Inflammatory macrophage treated with lipopolysaccharide for 4 hours (primary cell): ENCODE results near the gene AADACL2.
"Not testable (repeated sequence)": the region's sequence is repeated elsewhere in the genome, so short reads cannot be mapped to it uniquely, and the experiment has no call there.

ENCODE experiments used
- DNase-seq: peaks from one replicate; pipeline ENCODE4 v3.0.0-alpha.2; 2020

The AADACL2 gene

DNA sequence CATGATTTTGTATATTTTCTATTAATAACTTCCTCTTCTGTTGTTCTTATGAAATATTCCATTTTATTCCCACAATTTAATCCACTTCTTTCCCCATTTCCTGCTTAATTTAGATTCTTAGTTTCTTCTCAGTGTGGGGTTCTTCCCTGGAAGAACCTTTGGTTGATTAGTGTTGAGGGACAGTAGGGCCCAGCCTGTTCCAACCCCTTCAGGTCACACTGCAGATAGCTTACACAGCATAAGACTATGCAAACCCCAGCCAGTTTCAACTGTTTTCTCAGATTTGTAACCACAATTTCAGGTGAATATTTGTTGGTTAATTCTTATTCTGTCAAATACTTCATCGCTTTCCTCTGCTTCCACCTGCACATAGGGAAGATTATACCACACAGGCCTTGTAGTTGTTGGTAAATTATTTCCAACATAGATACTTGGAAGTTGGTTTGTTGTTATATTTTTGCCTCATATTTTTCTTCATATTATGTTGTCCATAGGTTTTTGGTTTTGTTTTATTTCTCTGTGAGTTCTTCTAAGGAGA lies 34.7 kb downstream of the AADACL2 start:
- DNase-seq = peak; percentile 2

DNA sequence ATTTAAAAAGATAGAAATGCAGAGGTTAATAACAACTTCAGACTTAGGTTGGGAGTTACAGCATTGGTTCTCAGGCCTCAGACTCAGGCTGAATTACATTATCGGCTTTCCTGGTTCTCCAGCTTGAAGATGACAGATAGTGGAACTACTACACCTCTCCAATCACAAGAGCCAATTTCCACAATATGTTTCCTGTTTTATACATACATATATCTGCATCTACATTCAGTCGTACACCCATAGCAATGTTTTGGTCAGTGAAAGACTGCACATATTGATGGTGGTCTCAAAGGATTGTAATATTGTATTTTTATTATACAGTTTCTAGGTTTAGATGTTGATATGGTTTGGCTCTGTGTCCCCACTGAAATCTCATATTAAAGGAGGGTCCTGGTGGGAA lies 35.4 kb downstream of the AADACL2 start:
- no peak for DNase-seq

DNA sequence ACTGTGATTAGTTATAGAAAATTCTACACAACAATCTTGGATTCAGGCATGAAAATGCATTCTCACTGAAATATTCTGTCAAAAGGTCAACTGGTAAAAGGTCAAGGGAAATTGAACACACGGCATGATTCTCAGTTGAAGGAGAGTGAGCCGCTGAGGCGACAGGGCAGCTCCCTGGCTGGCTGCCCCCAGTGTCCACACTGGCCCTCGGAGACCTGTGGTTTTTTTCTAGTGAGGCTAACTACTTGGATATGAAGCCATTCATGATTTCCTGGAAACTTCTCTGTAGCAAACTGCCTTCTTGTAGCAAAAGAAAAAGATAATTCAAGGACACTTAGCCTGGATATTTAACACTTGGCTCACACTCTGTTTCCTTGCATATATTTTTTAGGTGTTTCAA lies 37.2 kb downstream of the AADACL2 start:
- DNase-seq = no peak

DNA sequence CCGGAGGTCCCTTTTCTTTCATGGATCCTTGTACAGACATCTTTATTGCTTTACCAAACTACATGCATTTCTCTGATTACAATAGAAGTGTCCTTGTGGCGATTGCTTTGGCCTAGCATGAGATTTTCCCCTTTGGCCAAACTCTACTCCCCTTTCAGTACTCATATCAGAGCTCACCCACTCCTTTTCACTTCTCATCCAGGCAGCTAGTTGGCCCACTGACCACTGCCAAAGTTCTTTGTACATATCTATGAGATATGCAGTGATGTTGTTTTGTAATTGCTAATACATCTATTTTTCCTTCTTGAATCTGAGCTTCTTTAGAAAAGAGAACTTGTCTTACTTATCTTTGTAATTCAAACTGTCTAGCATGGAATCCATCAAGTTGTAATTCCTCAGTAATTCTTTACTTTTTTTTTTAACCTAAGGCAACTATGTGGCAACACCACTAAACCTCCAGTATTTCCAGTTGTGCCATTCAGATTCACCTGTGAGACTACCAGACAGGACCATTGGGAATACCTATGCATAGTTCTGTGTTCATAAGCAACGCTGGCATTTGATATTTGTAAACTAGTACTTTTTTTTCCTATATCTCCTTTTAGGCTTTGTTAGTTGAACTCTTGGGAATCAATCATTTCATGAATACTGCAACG lies 39.2 kb downstream of the AADACL2 start:
- DNase-seq = no peak

DNA sequence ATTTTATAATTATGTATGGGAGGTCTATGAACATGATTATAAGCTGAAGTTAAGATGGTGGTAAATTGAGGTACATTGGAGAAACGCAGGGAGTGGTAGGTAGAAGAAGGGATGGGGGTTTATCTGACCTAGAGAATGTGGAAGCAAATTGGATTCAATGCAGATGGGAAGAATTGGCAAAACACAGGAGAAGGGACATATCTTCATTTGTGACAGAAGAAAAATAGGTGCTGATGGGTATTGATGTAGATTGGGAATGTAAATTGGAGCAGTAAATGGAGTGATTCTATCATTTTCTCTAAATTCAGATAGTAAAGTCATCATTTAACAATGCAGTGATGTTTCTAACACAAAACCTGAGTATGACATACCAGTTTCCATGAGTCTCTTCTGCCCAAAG lies 40.5 kb downstream of the AADACL2 start:
- no peak for DNase-seq

DNA sequence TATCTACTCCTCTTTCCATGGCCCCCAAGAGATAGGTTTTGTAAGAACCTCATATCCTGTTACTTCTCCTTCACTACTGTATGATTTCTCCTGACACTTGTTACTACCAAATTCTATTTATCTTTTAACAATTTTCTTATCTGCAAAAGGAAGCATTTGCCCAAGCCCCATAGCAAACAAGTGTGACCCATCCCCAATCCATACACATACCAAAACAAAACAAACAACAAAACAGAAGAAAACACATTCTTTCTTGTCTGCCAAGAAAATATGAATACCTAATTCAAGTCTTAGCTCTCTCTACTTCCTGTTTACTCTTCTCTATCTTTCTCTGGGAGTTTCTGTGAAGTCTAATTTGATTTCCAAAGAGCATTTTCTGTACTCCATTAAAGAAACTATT lies 41.2 kb downstream of the AADACL2 start:
- no peak for DNase-seq

DNA sequence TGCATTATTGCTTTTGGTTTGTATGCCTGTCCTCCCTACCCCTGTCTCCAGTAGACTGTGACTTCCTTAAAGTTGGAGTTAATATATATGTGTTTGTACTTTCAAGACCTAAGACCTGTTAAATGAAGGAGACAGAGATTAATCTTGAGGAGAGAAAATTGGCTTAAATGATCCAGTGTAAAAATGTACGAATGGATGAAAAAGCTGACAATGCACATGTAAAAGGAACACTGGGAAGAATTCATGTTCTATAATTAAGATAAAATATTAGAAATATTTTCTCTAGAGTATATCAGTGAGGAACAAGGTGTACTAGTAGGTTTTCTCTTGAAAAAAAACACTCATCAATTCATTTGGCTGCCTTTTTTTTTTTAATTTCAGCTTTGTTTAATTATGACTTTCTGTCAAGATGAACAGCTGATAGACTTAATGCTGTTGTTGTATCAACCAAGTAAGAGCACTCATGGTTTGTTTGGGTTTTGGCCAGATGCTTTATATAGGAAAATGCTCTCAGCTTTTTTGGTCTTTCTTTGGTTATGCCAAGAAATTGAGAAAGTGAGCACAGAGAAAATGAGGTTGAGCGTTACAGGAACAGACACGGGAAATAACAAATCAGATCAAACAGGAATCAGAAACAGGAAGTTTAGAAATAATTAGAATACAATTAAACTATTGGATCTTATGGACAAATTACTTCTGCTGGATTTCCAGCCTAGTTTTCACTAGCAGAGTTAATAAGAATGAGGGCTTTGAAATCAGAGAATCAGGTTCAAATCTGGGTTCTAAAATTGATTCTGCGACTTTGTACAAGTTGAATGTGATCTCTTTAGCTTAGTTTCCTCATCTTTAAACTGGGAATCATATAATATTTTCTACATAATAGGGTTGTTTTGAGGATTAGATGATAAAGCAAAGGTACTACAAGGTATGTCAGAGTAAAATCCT lies 41.9 kb downstream of the AADACL2 start:
- no peak for DNase-seq

DNA sequence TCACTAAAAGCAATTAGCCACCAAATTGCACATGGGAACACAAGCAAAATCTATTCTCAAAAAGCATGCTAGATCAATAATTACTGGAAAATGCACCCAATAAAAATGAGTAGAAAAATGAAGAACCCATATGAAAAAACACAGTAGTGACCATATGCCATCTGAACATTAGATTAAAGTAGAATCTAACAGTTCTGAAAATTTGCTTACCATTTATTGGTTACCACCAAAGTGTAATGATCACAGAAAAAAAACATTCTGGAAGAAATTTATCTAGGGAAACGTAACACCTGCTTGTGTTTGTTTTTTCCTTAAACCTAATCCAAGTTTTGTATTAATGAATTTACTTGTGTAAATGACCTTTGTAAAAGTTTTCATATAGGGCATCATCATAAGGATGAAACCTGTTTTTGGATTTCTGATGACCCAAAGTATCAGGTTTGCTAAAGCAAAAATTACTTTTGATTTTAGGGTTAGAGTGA lies 42.6 kb downstream of the AADACL2 start:
- no peak for DNase-seq

DNA sequence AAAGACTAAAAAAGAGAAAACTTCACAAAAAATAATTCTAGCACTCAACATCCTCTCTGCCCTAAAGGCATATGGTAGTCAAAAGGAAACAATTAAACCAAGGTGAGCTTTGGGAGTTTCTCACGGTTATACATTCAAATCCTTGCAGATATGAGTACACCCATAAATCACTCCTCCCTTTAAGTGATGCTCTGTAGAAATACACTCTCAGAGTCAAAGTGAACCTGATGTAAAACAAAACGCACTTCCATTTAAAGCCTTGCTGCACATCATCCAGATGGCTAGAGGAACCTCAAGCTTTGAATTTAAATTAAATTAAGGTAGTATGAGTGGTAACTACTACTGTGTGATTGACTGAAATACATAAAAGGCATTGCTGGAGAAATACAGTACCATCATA lies 44.2 kb downstream of the AADACL2 start:
- DNase-seq = no peak

DNA sequence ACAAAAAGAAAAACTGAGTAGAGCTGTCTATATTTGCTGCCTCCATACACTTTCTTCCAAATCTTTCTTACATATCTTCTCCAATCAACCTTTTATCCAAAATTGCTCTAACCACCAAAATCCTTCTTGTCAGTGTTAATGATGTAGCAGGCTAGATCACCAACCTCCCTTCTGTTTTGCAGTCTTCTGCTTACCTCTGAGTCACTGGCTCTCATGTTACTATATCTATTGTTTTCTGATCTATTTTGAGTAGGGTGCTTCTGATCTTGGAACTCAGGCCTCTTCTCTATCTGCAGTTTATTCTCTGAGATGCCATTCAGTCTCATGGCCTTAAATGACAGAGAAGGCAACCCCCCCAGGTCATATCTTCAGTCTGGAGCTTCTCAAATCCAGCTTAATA lies 53.9 kb downstream of the AADACL2 start:
- DNase-seq = no peak

DNA sequence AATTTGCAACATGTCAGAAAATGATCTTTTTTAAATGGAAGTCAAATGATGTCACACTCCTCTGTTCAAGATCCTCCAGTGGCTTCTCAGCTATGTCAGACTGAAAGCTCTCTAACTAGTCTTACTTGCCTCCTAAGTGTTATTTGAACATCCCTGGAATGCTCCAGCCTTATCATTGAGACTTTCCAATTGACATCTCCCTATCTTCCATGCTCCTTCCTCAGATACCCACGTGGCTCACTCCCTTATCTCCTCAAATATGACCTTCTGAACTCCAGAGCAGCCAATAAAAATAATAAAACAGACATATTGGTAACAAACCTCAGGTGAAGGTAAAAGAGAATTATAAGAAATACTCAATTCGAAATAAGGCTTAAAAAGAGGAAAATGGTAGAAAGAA lies 54.7 kb downstream of the AADACL2 start:
- DNase-seq = no peak

DNA sequence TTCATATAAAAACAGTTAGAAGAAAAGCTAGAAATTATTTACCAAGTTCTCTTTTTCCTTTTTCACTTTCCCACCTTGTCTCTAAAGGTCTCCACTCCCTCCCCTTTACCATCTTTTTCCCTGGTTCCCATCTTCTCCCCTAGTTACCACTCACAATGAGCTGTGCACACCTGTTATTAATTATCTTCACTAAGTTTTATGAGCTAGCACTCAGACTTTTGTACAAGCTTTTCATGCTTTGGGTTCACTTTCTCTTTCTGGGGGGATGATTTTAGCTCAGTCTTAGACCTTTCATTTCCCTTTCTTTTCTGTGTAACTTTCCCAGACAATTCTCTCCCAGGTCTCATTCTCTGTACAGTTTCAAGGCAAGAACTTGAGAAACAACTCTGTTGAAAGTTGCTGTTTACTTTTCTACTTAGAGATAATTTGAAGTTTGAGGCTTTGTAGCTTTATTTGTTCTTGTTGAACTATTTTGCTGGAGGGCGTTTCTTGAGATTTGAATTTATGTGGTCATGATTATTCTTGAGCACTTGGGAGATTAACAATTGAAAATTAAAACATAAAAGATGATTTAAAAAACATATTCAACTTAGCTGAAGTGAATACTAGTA lies 56.2 kb downstream of the AADACL2 start:
- DNase-seq = no peak

DNA sequence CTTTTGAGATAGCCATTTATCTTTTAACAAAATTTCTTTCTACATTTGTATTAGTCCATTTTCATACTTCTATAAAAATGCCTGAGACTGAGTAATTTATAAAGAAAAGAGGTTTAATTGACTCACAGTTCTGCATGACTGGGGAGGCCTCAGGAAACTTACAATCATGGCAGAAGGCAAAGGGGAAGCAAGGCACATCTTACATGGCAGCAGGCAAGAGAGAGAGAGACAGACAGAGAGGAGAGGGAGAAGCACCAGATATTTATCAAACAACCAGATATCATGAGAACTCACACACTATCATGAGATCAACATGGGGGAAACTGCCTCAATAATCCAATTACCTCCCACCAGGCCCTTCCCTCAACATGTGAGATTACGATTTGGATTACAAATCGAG lies 57.0 kb downstream of the AADACL2 start:
- not testable (repeated sequence) for DNase-seq

DNA sequence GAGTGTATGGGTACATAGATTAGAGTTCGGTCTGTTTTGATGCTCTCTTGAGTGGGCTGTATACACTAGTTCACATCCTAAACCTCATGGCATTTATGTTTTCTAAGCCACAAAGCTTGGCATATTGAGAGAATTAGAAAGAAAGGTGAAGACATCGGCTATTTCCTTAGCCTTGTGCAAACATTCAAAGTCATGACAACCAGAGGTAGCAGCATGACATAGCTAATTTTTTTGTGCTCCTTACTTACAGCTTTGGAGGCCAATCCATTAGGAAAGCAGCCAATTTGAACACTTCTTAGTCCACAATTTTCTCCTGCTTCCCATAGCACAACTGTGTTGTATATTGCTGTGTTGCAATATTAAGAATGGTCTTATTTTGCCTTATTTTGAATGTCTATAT lies 58.7 kb downstream of the AADACL2 start:
- no peak for DNase-seq

DNA sequence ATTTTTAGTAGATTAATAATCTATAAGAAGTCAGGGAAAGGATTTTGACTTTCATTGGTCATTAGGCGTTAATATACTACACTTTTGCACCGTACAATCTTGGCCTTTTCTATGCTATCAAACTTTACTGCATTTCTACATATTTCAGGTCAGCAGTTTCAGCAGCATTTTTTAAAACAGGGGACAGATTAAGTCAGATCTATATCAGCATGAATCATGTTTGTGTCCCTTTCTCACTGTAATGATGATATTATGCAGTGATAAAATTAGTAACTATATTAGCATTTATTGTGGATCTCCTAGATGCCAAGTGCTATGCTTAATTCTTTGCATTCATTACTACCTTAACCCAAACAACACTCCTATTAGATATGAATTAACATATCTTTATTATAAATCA lies 59.9 kb downstream of the AADACL2 start:
- DNase-seq = no peak

DNA sequence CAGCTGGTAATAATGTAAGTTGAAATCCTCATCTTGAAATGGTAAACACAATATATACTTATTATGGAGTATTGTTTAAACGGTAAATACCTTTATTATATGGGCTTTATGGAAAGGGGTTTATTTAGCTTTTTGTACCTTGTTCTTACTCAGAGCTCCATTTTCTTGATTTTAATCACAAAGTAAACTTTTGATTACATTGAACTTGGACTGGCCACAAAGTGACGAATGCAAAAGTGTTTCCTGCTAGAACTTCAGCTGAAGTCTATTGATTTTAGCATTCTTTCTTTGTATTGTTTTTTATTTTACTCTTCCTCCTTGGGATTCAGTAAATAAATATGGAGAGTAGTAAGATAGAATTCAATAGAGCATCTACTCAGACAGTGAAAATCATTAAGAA lies 60.4 kb downstream of the AADACL2 start:
- DNase-seq = no peak

DNA sequence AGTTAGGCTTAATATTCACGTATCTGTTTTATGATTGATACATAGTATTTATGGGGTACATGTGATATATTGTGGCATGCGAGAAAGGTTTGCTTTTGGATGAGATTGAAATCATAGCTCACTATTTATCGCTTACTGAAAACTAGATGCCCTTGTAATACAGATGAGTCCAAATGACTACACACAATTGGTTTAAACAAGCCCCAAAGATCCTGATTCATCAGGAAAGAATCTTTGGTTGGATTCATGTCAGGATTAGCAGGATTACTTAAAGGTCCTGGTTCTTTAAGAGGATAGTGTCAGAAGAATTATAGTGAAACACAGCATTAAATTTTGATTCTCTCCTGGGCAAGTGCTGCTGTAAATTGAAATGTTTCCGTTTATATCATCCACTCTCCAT lies 61.5 kb downstream of the AADACL2 start:
- DNase-seq = no peak

DNA sequence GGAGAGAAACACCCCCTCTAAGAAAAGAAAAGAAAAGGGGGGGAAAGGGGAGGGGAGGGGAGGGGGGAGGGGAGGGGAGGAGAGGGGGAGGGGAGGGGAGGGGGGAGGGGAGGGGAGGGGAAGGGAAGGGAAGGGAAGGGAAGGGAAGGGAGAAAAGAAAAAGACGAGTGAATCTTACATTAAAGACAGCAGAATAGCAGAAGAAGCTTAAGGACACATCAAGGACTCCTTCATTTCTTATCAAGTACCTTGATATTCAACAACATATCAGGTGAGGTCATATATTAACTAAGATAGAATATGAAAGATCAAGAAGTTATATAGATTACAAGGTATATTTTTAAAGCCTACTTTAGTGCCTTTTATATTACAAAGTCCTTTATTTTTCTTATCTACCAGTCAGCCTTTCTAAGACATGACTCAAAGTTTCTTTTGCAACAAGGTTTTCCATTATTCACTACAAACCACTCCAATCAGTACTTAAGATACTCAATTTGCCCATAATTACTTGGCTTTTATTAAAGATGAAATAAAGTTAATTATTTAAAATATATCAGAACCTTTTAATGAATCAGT lies 62.5 kb downstream of the AADACL2 start:
- no peak for DNase-seq

DNA sequence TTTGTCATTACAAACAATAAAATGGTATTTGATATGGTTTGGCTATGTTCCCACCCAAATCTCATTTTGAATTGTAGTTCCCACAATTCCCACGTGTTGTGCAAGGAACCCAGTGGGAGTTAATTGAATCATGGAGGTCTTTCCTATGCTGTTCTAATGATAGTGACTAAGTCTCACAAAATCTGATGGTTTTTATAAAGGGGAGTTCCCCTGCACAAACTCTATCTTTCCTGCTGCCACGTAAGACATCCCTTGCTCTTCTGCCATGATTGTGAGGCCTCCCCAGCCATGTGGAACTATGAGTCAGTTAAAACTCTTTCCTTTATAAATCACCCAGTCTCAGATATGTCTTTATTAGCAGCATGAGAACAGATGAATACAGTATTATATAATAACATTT lies 64.7 kb downstream of the AADACL2 start:
- DNase-seq = no peak

DNA sequence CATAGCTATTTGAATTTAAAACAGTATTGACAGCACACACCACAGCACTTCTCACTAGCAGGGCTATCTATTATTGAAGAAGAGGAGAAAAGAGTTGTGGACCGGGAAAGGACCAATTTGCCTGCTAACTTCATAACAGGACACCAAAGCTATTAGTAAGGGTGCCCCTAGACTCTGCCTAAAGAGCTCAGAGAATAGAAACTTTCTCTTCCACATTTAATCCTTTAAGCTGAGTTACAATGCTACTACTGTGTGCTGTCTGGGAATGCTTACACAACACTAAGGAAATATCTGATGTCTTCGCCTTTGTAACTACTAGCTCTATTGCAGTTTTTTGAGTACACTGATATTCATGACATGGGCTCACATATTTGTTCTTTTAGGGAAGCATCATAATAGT lies 66.7 kb downstream of the AADACL2 start:
- DNase-seq = no peak

DNA sequence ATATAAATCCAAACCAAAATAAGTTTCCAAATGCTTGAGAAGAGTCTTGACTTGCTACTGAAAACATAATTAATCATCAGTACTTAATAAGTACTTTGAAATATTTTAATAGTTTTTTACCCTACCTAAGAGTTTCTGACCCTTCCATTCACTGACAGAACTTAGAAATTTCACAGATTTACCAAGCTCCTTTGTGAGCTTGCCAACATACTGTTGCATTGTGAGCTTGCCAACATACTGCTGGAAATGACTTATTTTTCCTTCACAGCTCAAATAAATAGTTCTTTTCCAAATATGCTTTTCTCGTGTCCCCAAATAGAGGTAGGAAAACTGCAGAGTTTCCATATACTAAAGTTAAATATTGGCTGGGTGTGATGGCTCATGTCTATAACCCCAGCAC lies 70.5 kb downstream of the AADACL2 start:
- no peak for DNase-seq

DNA sequence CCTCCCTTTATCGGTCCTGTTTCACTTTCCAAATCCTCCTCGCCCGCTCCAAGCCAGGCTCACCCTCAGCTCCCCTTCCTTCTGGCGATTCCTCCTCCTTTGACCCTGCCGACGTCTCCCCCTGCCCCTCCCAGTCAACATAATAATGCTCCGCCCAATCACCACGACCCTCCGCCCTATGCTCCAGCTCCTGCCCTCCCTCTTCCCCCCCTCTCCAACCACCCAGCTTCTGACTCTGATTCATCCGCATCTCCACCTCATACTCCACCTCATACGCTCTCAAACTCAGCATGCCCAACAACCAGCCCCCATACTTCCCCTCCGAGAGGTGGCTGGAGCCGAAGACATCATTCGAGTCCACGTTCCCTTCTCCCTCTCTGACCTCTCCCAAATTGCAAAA lies 73.1 kb downstream of the AADACL2 start:
- DNase-seq = no peak
